GM12874 (cell line): ENCODE measurements around the gene CLRN2.

Source experiments
- TF ChIP-seq, protein P1 (sequence below): IDR thresholded peaks from 2 replicates; pipeline ENCODE4 v1.5.1; 2011; ENCODE audit warnings: low read depth, mild to moderate bottlenecking, control low read depth, low read length, moderate library complexity; ENCODE audit not compliant: insufficient read depth

CLRN2 gene

GRCh38 chr4:17510582-17510981 lies 4.4 kb upstream of the CLRN2 start:
- TF ChIP-seq, protein P1, sequence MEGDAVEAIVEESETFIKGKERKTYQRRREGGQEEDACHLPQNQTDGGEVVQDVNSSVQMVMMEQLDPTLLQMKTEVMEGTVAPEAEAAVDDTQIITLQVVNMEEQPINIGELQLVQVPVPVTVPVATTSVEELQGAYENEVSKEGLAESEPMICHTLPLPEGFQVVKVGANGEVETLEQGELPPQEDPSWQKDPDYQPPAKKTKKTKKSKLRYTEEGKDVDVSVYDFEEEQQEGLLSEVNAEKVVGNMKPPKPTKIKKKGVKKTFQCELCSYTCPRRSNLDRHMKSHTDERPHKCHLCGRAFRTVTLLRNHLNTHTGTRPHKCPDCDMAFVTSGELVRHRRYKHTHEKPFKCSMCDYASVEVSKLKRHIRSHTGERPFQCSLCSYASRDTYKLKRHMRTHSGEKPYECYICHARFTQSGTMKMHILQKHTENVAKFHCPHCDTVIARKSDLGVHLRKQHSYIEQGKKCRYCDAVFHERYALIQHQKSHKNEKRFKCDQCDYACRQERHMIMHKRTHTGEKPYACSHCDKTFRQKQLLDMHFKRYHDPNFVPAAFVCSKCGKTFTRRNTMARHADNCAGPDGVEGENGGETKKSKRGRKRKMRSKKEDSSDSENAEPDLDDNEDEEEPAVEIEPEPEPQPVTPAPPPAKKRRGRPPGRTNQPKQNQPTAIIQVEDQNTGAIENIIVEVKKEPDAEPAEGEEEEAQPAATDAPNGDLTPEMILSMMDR: no peak

GRCh38 chr4:17511051-17511450 lies 3.9 kb upstream of the CLRN2 start:
- TF ChIP-seq, protein P1: no peak

DNA sequence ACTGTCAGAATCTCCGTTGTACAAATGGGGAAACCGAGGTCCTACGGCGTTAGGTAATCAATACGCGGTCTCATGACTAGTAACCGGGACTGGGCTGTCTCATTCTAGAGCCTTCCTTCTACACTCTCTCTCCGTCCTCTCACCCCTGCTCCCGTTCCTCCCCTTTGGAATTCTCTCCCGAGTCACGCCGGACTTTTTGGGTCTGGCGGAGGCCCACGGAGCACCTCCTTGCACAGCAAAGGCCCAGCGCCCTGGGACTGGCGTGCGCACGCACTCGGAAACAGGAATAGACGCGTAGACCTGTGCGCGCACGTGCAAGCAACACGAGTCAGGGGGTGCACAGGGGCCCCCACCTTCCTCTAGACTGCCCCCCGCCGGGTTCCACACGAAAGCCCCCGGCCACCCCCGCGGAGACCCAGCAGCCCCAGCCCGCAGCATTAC lies 3.4 kb upstream of the CLRN2 start:
- TF ChIP-seq, protein P1: no peak

- TF ChIP-seq, protein P1: peak; percentile 37
These were observed 2.8 kb upstream of the CLRN2 start, which contains the start of gene QDPR for GRCh38 chr4:17511950-17512795. Gene QDPR, minus strand, starts transcription at chr4:17512090. Its CDS starts 36 bp downstream, at chr4:17512054.

- TF ChIP-seq, protein P1: no peak
These were observed 1.8 kb upstream of the CLRN2 start for GRCh38 chr4:17512973-17513665.

- TF ChIP-seq, protein P1: no peak
These were observed 761 bp downstream of the CLRN2 start for GRCh38 chr4:17515445-17516407.

DNA sequence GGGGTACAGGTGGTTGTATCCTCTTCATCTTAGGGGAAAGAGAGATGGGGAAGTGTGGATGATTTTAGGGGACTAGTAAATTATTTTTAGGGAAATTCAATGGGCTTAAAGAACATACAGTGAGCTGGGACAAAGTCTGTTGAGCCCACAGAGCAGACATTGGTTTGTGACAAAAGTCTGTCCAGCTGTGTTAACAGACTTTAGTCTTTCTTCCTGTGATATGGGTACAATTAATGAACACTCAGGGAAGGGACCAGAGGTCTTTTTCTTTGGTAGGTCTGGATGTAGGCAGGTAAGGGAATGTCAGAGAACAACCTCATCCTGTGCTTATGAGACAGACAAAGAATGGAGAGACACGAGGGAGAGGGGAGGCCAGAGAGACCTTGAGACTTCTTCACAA lies 2.0 kb downstream of the CLRN2 start:
- TF ChIP-seq, protein P1: no peak
